ENCODE data around the gene LLGL2.

DNA sequence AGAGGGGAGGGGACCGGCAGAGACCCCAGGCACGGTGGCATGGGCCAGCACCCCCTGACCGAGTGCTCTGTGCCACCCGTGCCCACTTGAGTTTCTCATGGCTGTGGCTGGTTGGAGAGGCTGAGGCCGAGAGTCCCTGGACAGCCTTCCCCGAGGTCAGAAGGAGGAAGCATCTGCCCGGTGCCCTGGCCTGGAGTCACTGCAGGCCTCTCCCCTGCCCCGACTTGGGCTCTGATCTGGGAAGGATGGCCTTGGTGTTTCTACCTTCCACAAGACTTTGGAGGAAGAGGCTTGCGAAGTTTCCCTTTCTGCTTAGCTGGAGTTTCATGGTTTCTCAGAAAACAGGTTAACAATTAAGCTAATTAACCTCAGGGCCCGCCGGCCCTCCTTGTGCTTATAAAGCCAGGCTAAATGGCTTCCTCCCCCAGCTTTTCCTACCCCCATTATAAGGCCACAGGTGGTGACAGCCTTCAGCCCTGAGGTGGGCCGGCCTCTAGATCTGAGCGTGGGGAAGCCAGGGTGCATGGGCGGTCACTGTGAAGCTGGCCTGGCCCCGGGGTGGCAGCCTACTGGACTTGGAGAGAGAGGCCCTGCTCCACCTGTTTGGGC, 17.3 kb downstream of the LLGL2 start:
- no peak for TF ChIP-seq FOXA1 (IDR thresholded peaks at IDR 0.05)
- TF ChIP-seq SP1 (IDR thresholded peaks at IDR 0.05), result no peak

Data from HEK293T (cell line).